Fibroblast of skin of back (primary cell): Measurements from ENCODE around the gene SPDYE2. TPM values are rescaled to one million over a fixed set of nuclear protein-coding genes. Genes with fewer than 3 reads are reported as not detected.
A peak's percentile ranks its signal among the peaks of the same experiment; 100 is the strongest.
"Not testable (repeated sequence)": the region's sequence is repeated elsewhere in the genome, so short reads cannot be mapped to it uniquely, and the experiment has no call there.

Experiments
- DNase-seq: peaks from one replicate; pipeline ENCODE4 v3.0.0-alpha.2; 2013
- polyA plus RNA-seq, 2 experiments: library from polyadenylated mRNA; unstranded; fragments of 120-200 nt; gene quantifications; one replicate each; pipeline ENCODE4 v1.2.1, GENCODE V29; 2013; ENCODE audit not compliant: insufficient read length in 2 of 2

Gene SPDYE2, protein sequence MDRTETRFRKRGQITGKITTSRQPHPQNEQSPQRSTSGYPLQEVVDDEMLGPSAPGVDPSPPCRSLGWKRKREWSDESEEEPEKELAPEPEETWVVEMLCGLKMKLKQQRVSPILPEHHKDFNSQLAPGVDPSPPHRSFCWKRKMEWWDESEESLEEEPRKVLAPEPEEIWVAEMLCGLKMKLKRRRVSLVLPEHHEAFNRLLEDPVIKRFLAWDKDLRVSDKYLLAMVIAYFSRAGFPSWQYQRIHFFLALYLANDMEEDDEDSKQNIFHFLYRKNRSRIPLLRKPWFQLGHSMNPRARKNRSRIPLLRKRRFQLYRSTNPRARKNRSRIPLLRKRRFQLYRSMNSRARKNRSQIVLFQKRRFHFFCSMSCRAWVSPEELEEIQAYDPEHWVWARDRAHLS
- 1.1 TPM for polyA plus RNA-seq (2013, experiment 1 of 2; ENCODE audit: insufficient read length)
- 1.7 TPM for polyA plus RNA-seq (2013, experiment 2 of 2; ENCODE audit: insufficient read length)

DNA sequence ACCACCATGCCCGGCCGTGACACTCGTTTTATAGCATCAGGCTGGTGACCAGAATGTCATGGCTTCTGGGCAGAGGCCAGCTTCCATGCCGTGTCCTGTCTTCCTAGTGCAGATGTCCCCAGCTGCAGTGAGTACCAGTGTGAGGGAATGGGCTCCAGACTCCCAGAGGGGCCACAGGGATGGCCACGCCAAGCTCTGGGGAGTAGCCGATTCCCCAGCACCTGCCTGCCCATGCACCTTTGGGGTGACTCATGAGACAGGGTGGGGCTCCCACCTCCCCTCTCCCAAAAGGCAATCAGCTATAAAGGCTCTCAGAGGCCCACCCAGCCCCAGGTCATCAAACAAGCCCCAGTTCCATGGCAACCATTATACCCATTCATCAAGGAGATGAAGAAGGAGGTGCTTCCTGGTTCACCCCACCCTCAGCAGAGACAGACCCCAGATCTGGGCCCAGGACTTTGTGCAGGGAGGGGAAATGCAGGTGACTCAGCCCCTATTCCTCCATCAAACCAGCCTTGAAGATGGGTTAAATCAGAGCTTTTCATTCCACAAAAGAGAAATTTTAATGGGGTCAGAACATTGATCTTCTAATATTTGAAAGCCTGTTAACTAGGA lies at the start of gene SPDYE2:
SPDYE2 (plus strand) TSS at position 419 of the 615 bp plus-strand sequence. CDS start 2,030 bp downstream, outside the sequence.
- not testable (repeated sequence) for DNase-seq

DNA sequence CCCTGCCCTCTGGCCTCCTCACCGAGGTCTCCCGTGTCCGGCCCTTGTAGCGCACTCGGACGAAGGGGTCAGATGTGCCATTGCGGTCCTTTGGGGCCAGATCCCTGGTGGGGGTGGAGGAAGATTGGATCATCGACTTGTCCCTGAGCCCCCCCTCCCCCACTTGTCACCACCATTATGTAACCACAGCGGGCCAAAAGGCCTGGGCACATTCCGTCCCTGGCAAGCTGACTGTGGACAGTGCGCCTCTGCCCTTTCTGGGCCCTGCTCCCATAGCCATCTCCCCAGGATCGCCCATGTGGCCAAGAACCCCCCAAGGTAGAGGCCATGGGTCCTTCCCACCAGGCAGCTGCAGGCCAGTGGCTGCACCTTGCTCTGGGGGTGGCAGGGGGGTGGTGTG lies 47.9 kb upstream of the SPDYE2 start:
- not testable (repeated sequence) for DNase-seq

DNA sequence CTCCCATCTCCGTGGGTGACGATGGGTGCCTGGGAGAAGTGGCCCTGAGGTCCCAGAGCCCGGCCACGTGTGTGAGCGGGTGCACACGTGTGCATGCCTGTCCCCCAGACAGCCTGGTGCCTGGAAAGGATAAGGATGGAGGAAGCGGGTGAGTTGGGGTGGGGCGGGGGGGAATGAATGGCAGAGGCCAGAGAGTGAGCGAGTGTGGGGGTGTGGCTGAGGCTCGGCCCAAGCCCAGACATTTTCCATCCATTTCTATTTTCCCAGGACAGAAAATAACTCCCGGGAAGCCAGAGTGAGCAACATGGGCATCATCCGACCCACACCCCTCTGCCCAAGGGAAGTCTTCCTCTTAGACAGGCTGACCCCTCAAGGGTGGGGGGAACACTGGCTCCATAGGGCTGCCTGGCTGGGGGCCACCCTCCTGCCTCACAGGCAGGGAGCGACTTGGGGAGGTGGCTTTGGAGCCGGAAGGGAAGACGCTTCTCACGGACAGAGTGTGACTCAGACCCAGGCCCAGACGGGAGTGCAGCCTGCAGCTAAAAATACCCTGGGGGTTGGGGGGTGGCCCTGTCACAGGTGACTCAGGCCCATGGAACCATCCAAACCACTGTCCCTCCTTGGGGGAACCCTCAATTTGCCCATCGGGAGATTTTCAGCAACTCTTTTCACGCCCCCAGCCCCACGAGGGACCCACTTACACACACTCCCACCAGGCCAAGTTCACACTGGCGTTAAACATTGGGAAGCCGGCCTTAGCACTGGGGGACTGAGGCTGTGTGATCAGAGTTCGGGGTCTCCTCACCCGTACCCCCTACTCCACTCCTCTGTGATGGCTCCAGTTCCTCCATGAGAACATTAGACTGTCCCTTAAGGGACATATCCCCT lies 45.5 kb upstream of the SPDYE2 start:
- DNase-seq: not testable (repeated sequence)

DNA sequence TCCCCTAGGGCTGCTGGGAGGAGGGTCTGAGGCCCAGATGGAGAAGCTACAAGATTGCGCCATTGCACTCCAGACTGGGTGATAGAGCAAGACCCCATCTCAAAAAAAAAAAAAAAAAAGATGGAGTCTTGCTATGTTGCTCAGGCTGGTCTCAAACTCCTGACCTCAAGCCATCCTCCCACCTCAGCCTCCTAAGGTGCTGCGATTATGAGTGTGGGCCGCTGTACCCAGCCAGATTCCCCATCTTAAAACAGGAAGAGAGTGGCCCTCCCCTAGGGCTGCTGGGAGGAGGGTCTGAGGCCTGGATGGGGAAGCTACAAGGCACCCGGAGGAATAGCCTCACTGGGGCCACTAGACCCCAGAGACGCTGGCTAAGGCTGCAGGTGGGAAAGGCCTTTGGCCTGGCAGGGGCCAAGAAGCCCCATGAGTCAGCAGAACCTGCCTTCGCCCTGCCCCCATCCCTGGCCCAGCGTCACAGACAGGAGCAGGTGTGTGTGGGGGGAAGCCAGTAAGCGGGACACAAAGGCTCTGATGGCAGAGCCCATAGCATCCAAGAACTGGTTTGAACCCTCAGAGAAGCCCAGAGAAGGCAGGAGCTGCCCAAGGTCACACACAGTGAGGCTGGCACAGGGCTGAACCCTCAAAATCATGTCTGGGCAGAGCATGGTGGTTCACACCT lies 43.5 kb upstream of the SPDYE2 start:
- not testable (repeated sequence) for DNase-seq

DNA sequence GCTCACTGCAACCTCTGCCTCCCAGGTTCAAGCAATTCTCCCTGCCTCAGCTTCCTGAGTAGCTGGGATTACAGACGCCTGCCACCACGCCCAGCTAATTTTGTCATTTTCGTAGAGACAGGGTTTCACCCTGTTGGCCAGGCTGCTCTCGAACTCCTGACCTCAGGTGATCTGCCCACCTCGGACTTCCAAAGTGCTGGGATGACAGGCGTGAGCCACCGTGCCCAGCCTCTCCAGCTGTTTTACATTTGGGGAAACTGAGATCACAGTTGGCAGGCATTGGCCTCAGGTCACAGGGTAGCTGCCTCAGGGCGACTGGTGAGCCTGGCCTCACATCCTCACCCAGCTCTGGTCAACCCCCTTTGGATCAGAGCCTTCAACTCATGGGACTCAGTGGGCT lies 40.5 kb upstream of the SPDYE2 start:
- DNase-seq: not testable (repeated sequence)

DNA sequence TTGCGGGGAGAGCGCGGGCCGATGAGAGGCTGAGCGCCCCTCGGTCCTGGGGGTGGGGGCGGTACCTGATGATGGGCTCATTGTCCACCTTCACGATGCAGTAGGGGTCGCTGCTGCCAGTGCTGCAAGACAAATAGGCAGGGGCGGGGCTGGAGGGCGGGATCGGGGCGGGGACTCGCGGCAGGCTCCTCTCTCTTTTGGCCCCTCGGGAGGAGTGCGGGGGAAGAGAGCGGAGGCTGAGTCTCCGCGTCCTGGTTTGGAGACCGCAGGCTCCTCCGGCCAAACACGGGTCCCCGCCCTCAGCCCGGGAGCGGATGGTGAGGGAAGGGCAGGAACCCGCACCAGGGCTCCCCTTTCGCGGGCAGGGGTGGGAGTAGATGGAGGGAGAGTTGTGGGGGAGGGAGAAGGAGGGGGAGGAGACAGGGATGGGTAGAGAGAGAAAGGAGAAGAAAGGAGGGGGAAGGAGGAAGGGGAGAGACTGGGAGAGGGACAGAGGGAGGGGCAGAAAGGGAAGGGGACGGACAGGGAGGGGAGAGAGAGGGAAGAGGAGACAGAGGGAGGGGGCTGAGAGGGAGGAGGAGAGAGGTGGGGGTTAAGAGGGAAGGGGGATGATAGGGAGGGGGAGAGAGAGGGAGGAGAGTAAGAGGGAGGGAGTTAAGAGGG lies 39.0 kb upstream of the SPDYE2 start:
- not testable (repeated sequence) for DNase-seq

DNA sequence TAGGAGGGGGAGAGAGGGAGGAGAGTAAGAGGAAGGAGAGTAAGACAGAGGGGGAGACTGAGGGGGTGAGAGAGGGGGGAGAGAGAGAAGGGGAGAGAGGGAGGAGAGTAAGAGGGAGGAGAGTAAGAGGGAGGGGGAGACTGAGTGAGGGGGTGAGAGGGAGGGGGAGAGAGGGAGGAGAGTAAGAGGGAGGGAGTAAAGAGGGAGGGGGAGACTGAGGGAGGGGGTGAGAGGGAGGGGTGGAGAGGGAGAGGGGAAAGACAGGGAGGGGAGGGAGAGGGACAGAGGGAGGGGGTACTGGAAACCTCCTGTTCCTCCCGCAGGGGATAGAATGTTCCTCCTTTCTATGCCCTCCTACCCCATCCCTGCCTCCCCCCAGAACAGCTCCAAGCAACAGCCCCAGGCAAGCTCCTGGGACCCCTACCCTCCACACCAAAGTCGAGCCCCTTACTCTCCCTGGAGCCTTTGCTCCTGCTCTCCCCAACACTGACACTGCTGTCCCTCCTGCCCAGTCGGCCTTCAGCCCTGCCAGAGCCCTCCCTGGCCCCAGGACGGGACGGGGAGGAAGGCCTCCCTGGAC lies 38.3 kb upstream of the SPDYE2 start:
- peak; percentile 87 for DNase-seq

DNA sequence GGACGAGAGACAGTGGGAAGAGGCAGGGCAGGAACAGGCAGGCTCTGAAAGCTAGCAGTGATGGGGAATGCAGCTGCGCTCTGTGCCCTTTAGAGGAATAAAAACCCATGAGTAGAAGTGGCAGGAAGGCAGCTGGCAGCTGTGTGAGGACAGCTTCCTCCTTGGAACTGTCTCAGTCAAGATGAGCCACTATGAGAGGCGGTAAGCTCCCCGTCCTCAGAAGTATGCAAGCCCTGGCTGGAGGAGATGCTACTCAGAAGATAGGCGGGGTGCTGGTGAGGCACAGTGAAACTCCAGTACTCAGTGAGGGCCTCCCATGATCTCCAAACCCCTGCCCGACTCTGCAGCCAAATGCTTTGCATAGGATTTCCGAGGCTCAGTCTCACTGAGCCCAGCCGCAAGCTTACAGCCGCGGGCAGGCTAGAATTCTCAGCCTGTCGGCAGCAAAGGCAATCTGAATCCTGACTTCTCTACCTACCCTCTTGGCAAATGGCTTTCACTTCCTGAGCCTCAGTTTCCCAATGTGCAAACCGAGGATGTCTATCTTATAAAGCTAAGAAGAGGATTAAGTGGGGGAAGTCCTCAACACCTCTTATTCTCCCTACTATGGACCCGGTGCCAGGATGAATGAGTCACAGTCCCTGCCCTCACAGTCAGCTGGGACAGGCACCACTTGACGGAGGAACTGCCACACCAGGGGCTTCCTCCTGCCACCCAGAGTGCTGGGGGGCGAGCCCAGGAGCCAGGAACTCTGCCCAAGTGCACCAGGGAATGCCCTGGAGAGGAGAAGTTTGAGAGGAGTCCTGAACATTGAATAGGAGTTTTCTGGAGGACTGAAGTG lies 35.9 kb upstream of the SPDYE2 start:
- DNase-seq: not testable (repeated sequence)

DNA sequence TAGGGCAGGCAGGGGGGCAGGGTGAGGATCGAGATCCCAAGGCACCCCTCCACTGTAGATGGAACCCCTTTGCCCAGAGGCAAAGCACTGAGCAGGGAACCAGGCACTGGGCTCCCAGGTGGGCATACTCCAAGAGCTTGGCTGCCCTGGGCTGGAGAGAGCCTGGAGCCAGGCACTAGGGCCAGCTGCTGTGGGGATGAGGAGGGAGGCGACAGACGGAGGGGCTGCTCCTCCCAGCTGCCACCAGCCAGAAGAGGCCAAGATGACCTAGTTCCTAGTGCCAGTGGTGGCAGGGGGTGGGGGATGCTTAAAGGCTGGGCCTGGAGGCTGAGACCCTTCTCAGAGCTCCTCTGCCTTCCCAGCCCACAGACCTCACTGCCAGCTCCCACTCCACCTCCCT lies 35.1 kb upstream of the SPDYE2 start:
- DNase-seq: not testable (repeated sequence)

DNA sequence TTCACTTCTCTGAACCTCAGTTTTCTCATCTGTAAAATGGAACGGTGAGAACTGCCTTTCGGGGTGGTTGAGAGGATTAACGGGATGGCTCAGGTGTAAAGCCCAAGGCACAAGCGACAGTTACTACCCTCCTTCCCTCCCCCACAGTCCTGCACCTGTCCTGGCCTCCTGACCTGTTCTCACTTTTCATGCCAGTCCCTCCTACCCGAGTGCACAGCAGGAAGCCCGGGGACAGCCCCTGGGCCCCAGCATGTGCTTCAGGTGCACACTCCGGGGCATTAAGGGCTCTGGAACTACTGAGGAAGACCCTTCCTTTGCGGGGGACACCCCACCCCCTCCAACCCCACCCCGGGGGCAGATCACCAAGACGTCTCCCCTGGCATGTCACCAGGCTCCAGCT lies 34.1 kb upstream of the SPDYE2 start:
- DNase-seq: not testable (repeated sequence)

DNA sequence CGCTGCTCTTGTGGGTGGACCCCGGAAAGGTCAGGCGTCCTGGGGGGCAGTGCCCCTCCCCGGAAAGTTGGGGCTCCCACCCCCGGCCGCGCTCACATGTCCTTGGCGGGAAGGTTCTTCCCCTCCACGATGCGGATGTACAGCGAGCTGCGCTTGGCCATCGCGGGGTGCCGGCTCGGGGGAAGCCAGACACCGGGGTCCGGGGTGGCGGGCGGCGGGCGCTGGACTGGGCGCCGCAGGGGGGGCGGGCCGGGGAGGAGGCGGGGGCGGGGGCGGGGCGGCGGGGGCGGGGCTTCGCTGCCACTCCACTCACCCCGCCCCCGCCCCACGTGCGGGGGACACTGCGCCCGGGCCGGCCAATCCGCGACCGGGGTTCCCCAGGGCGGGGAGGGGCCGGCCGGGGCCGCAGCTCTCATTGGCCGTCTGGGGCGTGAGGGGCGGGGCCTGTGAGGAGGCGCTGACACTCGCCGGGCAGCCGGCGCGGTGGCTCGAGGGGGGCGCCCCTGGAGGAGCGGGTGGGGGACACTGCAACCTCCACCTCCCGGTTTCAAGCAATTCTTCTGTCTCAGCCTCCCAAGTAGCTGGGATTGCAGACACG lies 33.4 kb upstream of the SPDYE2 start, which contains the start of gene RASA4B:
RASA4B (minus strand) TSS at position 228 of the 598 bp plus-strand sequence; CDS start at position 161, 67 bp downstream.
- DNase-seq: peak; percentile 17

DNA sequence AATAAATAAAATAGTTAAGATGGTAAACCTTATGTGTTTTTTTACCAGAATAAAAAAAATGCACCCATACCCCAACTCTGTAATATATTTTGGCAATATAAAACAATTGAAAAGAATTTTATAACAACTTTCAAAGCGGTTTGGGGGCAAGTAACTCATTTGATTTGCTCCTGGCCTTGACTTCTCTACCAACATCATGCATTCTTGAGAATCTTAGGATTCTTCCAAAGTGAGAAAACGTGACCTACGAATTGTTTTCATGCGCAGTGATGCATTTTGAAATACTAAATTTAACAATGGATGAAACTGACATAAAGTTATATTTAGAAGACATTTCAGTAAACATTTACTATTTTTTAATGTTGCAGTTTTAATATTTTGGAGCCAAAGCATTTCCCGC lies 30.2 kb upstream of the SPDYE2 start:
- not testable (repeated sequence) for DNase-seq

DNA sequence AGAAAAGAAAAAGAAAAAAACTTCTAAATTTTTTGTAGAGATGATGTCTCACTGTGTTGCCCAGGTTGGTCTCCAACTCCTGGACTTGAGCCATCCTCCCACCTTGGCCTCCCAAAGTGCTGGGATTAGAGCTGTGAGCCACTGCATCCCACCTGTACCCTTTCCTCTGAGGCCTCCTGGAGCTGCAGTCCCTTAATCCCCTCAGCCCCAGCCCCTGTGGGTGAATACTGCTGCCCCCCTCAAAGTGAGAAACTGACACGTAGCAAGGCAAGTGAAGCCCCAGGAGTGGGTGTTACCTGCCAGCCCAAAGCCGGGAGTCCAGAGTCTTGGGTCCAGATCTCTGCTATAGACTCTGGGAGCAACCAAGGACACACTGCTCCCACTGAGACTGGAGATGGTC lies 26.2 kb upstream of the SPDYE2 start:
- DNase-seq: not testable (repeated sequence)

DNA sequence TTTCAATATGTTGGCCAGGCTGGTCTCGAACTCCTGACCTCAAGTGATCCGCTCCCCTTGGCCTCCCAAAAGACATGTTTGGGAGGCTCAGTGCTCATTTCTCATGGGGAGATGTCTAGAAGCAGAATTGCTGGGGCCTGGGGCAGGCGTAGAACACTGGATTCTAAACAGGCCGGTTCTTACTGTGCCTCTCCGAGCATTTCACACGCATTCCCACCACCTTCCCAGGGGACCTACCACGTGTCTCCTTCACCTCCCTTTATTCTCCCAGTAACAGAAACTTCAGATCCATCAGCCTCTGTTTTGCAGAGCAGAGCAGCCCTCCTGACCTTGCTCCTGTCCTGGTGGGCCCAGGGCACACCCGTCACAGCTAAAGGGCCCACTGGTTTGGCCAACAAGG lies 23.8 kb upstream of the SPDYE2 start:
- DNase-seq: not testable (repeated sequence)

DNA sequence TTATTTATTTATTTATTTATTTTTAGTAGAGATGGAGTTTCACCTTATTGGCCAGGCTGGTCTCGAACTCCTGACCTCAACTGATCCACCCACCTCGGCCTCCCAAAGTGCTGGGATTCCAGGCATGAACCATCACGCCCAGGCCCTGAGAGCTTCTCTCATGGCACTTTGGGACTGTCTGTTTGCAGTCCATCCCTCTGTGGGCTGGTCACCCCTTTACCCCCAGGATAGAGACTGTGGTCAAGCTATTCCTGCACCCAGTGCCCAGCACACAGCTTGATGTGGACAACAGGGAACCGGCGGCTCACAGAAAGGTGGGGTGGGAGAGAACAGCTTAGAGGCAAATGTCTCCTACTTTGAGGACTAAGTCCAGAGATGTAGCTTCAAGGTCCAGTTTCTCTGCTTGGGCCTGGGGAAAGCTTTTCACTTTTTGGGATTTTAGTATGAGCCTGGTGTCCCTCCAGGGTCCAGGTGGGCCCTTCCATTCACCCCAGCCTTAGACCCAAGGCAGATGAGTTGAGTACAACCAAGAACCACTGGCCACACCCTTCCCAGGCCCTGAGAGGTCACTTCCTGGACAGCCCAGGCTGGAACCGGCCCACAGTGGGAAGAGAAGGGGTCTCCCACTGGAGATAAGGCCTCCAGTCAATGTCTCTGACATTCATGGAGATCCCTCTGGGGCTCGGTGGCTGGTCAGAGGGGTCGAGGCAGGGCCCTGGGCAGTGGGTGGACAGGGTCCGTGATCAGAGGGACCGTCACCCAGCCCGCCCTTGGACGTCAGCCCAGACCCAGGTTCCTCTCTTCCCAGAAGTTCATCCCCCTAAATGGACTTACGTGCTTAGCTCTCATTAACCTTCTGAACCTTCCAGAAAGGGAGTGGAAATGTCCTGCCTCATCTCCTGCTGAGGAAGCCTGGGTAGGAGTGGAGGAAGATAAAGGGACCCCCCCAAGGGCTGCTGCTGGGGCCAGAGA lies 22.9 kb upstream of the SPDYE2 start:
- DNase-seq: not testable (repeated sequence)

DNA sequence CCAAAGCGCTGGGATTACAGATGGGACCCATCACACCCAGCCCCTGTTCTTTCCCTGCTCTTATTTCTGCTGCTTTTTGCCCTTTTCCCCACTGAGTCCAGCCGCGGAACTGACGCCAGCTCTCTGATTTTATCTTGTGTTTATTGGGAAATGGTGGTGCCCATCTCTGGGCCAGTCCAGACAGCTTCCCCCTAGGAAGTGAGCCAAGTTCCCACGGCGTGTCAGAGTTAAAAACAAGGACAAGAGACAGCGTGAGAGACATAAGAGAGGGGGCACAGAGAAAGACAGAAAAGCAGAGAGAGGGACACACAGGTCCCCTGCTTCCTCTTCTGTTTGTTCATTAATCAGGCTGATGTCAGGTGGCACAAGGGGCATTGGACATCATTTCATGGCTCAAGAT lies 19.4 kb upstream of the SPDYE2 start:
- not testable (repeated sequence) for DNase-seq

DNA sequence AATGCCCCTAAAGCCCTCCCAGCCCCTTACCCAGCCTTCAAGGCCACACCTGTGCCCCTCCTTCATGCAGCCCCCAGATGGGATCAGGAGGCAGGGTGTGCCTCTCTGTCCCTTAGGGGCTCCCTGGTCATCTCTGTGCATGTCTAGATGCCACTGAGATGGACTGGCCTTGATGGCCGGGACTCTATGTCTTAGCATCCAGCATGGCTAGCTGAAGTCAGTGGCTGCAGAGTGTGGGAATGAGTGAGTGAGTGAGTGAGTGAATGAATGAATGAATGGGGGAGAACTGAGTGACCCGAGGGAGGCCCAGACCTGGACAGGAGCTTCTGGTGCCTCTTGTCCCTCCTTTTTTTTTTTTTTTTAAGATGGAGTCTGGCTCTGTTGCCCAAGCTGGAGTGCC lies 18.9 kb upstream of the SPDYE2 start:
- DNase-seq: not testable (repeated sequence)

DNA sequence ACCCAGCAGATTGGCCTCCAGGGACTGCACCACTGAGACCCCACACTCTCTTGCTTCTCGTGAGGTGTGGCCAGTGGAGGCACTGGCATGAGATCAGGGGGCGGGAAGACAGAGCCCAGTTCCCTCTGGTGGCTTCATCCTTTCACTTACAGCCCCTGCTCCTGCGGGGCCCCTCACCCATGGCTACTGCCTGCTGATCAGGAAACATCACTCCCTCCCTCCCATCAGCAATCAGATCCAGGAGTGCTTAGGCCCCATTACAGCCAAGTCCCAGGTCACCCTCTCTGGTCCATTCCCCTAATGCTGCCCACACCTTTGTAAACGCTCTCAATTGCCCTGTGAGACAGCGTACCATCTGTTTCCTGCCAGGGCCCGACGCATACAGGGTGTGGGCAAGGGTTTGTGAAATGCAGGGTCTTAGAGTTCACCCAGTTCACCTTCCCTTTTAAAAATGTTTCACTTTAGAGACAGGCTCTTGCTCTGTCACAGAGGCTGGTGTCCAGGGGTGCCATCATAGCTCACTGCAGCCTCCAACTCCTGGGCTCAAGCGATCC lies 15.9 kb upstream of the SPDYE2 start:
- not testable (repeated sequence) for DNase-seq
